ENCODE results near the gene RSRC1.

- no peak for TF ChIP-seq POLR2A (IDR thresholded peaks at IDR 0.05)
- no peak for TF ChIP-seq CTCF (IDR thresholded peaks at IDR 0.05)
Observed at GRCh38 chr3:158491968-158492367, 382.1 kb downstream of the RSRC1 start.

Data from sigmoid colon (tissue), 3 donors.